Measurements from ENCODE around the gene MAGEA3.
"Not testable (repeated sequence)": the region's sequence is repeated elsewhere in the genome, so short reads cannot be mapped to it uniquely, and the experiment has no call there.

DNA sequence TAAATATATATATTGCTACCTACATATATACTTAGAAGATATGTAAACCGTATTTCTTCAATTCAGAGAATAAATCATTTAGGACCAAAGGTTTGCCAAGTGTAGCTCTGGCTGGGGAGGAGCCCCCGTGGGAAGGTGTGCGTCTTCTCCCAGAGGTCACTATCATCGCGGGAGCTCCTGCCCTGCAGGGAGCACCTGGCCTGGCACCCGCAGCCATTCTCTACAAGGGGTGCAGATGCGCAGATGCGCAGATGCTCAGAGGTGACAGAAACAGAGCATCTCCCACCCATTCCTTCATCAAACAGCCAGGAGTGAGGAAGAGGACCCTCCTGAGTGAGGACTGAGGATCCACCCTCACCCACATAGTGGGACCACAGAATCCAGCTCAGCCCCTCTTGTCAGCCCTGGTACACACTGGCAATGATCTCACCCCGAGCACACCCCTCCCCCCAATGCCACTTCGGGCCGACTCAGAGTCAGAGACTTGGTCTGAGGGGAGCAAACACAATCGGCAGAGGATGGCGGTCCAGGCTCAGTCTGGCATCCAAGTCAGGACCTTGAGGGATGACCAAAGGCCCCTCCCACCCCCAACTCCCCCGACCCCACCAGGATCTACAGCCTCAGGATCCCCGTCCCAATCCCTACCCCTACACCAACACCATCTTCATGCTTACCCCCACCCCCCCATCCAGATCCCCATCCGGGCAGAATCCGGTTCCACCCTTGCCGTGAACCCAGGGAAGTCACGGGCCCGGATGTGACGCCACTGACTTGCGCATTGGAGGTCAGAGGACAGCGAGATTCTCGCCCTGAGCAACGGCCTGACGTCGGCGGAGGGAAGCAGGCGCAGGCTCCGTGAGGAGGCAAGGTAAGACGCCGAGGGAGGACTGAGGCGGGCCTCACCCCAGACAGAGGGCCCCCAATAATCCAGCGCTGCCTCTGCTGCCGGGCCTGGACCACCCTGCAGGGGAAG lies 15.5 kb downstream of the MAGEA3 start, which contains the start of gene MAGEA2B:
- not testable (repeated sequence) for TF ChIP-seq CTCF (conservative IDR thresholded peaks at IDR 0.05 in 1 of 2, IDR thresholded peaks at IDR 0.05 in 1 of 2; ENCODE audit: extremely low read depth in 1 of 2, insufficient read depth in 1 of 2, low read depth in 1 of 2, low read length in 2 of 2); EZH2 (IDR thresholded peaks at IDR 0.05; ENCODE audit: borderline replicate concordance, low read length)
